ENCODE measurements around the gene REEP2.

- TF ChIP-seq CTCF (IDR thresholded peaks at IDR 0.05), result no peak
- no peak for TF ChIP-seq ZFX (IDR thresholded peaks at IDR 0.05; ENCODE audit: borderline replicate concordance)
Observed at GRCh38 chr5:138471052-138471361, 32.1 kb downstream of the REEP2 start.
